Activated T-cell treated with anti-CD3 and anti-CD28 coated beads, Interleukin-2, amount 50 U/mL, for 4 hours (primary cell): ENCODE results near the gene ADCY10. TPM values are rescaled to one million over a fixed set of nuclear protein-coding genes. Genes with fewer than 3 reads are reported as not detected.
A peak's percentile ranks its signal among the peaks of the same experiment; 100 is the strongest.

Source experiments
- ATAC-seq, 2 donors: fragments of 200-7000 bp; cut with Tn5 transposase; one replicate each; pipeline ENCODE4 v1.10.0; 2021
- DNase-seq: peaks from one replicate; pipeline ENCODE4 v3.0.0-alpha.2; 2020
- H3K27me3 Mint-ChIP-seq: one replicate; pipeline ENCODE4 v1.8.0; 2021; ENCODE audit warnings: low read depth, mixed read lengths
- H3K36me3 Mint-ChIP-seq: one replicate; pipeline ENCODE4 v1.8.0; 2022; ENCODE audit warnings: mixed read lengths; ENCODE audit not compliant: insufficient read depth
- H3K4me1 Mint-ChIP-seq: one replicate; pipeline ENCODE4 v1.8.0; 2021; ENCODE audit warnings: low read depth, mixed read lengths
- H3K4me3 Mint-ChIP-seq: one replicate; pipeline ENCODE4 v1.8.0; 2021; ENCODE audit warnings: mild to moderate bottlenecking, moderate library complexity, mixed read lengths
- H3K9me3 Mint-ChIP-seq: one replicate; pipeline ENCODE4 v1.8.0; 2021; ENCODE audit warnings: mixed read lengths
- total RNA-seq, 3 donors: library from RNA; stranded (reverse); gene quantifications; one replicate each; pipeline ENCODE4 v1.2.1, GENCODE V29; 2021

The ADCY10 gene
- total RNA-seq, 3 donors from 2014 or later = not detected

DNA sequence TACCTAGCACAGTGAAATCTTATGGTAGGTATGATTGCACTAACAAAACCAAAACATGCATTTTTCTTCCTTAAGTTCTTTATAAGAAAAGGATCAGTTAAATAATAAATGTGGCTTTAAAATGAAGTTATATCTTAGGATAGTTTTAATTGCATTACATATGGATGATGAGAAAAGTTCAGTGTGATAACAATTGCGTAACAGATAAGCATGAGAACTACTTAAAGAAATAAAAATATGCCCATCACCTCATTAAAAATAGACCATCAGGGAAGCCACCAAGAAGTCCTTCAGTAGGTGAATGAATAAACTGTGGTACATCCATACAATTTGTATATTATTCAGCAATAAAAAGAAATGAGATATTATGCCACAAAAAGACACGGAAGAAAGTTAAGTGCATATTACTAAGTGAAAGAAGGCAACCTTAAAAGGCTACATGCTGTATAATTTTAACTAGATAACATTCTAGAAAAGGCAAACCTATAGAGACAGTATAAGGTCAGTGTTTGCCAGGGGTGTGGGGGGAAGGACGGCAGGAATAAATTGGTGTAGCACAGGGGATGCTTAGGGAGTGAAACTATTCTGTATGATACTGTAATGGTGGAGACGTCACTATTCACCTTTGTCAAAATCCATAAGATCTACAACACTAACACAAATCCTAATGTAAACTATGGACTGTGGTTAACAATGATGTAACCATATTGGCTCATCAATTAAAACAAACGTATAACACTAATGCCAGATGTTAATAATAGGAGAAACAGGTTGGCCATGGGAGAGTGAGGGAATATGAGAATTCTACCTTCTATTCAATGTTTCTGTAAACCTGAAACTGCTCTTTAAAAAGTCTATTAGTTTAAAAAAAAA, 149.2 kb downstream of the ADCY10 start:
- no peak for DNase-seq
- Mint-ChIP-seq H3K4me3 (no peak overlapping the region), H3K36me3 (peaks cover 23% of the 10 kb centered on the region), H3K9me3 (no peaks in the 10 kb centered on the region), H3K4me1 (peaks cover 22% of the 10 kb centered on the region), H3K27me3 (no peaks in the 10 kb centered on the region)
- ATAC-seq = no peak

DNA sequence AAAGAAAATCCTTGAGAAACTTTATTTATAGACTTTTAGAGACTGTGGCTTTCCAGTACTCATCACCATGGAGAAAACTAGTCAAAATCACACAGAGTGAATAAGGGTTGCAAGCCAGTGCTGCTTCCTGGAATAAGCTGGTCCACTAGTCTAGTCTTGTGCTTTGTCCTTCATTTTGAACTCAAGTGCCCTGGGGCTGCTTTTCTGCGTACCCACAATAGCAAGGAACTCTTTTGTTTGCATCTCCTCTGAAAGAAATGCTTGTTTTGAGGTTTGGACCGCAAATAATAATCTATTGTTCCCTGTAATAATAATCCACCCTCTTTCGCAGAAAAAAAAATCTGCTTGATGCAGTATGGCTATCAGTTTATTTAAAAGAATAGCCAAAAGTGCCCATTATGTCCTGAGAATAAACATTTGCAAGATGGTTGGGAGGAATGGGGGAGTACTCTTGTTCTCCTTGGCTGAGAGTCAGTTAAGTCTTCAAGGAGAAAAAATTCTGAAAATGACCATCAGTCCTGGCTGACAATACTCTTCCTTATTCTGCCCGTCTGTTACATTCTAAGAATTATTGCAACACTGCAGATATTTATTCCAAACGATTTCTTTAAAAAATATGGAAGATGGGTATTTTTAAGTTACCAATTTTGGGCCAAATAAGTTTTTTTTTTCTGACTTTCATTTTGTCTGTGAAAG, 150.3 kb downstream of the ADCY10 start:
- Mint-ChIP-seq H3K4me3 (no peak overlapping the region), H3K27me3 (no peaks in the 10 kb centered on the region), H3K4me1 (peaks cover 22% of the 10 kb centered on the region), H3K36me3 (peaks cover 16% of the 10 kb centered on the region), H3K9me3 (no peaks in the 10 kb centered on the region)
- ATAC-seq (no peak), DNase-seq (no peak)

DNA sequence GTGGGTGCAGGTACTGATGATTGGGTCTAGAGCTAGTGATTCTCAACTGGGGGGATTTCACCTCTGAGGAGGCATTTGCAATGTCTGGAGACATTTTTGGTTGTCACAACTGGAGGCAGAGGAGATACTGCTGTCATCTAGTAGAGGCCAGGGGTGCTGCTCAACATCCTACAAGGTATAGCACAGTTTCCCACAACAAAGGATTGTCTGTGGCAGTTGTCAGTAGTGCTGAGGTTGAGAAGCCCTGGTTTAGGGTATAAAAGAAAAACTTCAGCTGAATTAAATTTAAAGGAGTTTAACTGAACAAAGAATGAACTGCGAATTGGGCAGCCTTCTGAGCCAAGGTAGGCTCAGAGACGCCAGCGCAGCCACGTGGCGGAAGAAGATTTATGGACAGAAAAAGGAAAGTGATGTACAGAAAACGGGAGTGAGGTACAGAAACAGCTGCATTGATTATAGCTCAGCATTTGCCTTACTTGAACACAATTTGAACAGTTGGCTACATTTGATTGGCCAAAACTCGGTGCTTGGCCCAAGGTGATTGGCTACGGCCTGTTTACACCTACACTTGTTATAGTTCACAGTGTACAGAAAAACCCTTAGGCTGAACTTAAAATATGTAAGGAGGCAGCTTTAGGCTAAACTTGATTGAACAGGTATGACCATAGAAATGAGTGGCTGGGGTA, 151.7 kb downstream of the ADCY10 start:
- peaks cover 24% of the 10 kb centered on the region for H3K4me1 Mint-ChIP-seq
- no peaks in the 10 kb centered on the region for H3K27me3 Mint-ChIP-seq
- no peaks in the 10 kb centered on the region for H3K9me3 Mint-ChIP-seq
- DNase-seq = no peak
- H3K4me3 Mint-ChIP-seq = peak overlapping the region; percentile 39
- H3K36me3 Mint-ChIP-seq = peaks cover 5% of the 10 kb centered on the region
- peak; percentile 54 to 65 for ATAC-seq

DNA sequence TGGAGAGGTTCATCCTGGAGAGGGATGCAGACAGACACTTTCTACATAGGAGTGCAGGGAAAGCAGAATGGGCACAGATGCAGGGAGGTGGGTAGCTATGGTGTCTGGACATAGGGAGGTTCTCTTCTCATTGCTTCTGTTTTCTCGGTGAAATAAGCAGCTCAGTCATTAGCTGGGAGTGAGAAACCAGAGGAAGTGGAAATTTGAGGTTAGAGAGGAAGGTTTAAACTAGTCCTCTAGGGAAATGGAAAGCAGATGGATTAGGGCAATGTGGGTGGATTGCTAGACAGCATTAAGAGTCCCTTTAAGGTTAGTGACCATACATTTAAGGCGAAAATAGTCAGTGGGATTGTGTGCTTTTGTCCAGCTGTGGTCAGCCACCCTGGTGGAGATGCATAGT, 152.5 kb downstream of the ADCY10 start:
- H3K9me3 Mint-ChIP-seq = no peaks in the 10 kb centered on the region
- H3K27me3 Mint-ChIP-seq = no peaks in the 10 kb centered on the region
- no peaks in the 10 kb centered on the region for H3K36me3 Mint-ChIP-seq
- H3K4me3 Mint-ChIP-seq = no peak overlapping the region
- ATAC-seq (no peak), DNase-seq (no peak)
- H3K4me1 Mint-ChIP-seq = peaks cover 27% of the 10 kb centered on the region

Other genes with a start within 250 kb of the ADCY10 start
- 10 to 100 TPM; 12.6 to 15.3 (median 15.3) TPM for gene MPZL1, start 192.2 kb downstream of the ADCY10 start, total RNA-seq
- gene DCAF6, start 22.5 kb upstream of the ADCY10 start, total RNA-seq = 10 to 100 TPM; 10.7 to 12.5 (median 11.3) TPM
- 10 to 100 TPM; 28.2 to 32.1 (median 31.9) TPM for gene MPC2, start 22.9 kb upstream of the ADCY10 start, total RNA-seq
- gene GPR161, start 222.8 kb upstream of the ADCY10 start, total RNA-seq = under 1 TPM; 0.16 to 0.27 (median 0.20) TPM